GM12878 (cell line): ENCODE data around the gene MYO1C.

Experiments
- EP300 ChIP-seq, 2 experiments: fragments of 150-350 bp in 1 of 2; IDR thresholded peaks; 2 replicates each; pipeline ENCODE4 v1.6.1; 2011 to 2012; ENCODE audit warnings: low read depth in 2 of 2, low read length in 2 of 2, borderline replicate concordance in 1 of 2, improper control_type of control experiment in 1 of 2, inconsistent platforms in 1 of 2; ENCODE audit not compliant: control insufficient read depth in 1 of 2
- EZH2 ChIP-seq: IDR thresholded peaks from 2 replicates; pipeline ENCODE4 v1.6.1; 2012; ENCODE audit warnings: low read depth, mild to moderate bottlenecking, control low read depth, inconsistent platforms, low read length, borderline replicate concordance; ENCODE audit not compliant: control insufficient read depth
- FOXM1 ChIP-seq: IDR thresholded peaks from 2 replicates; pipeline ENCODE4 v1.6.1; 2012; ENCODE audit warnings: low read depth, mild to moderate bottlenecking, inconsistent platforms, low read length, moderate library complexity
- JUNB ChIP-seq: IDR thresholded peaks from 2 replicates; pipeline ENCODE4 v1.6.1; 2016; ENCODE audit warnings: antibody characterized with exemption, mild to moderate bottlenecking
- ZNF622 ChIP-seq: fragments of 450-650 bp; IDR thresholded peaks from 2 replicates; pipeline ENCODE4 v1.6.1; 2017; ENCODE audit warnings: mild to moderate bottlenecking, inconsistent platforms

DNA sequence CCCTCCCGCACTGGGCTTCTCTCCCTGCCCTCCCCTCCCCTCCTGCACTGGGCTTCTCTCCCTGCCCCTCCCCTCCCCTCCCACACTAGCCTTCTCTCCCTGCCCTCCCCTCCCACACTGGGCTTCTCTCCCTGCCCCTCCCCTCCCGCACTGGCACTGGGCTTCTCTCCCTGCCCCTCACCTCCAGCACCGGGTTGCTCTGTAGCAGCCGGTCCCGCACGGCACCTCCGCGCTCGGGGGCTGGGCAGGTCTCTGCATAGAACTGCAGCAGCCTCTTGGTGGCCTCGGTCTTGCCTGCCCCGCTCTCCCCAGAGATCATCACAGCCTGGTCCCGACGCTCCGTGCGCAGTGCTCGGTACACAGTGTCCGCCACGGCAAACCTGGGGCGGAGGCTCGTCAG, 9.8 kb downstream of the MYO1C start:
- TF ChIP-seq EP300 (IDR thresholded peaks at IDR 0.05; ENCODE audit: borderline replicate concordance in 1 of 2, control insufficient read depth in 1 of 2, low read depth in 2 of 2, low read length in 2 of 2) = no peak
- TF ChIP-seq JUNB = no peak
- TF ChIP-seq ZNF622 = no peak
- TF ChIP-seq FOXM1 = no peak
- no peak for TF ChIP-seq EZH2
